Sigmoid colon (tissue), 3 donors: ENCODE measurements around the gene ADAMTS6.

ENCODE experiments used
- CTCF ChIP-seq, 4 experiments: fragments of 450-650 bp in 3 of 4; fragments of 200-600 bp in 1 of 4; IDR thresholded peaks; one replicate each; pipeline ENCODE4 v1.5.1; 2016 to 2019; ENCODE audit warnings: antibody characterized with exemption in 4 of 4, mild to moderate bottlenecking in 3 of 4, moderate library complexity in 2 of 4
- POLR2A ChIP-seq, 2 donors: fragments of 450-650 bp; IDR thresholded peaks; one replicate each; pipeline ENCODE4 v1.6.1; 2016; ENCODE audit warnings: antibody characterized with exemption in 2 of 2, mild to moderate bottlenecking in 2 of 2, moderate library complexity in 2 of 2

GRCh38 chr5:65246741-65247140, 235.0 kb downstream of the ADAMTS6 start:
- TF ChIP-seq CTCF (IDR thresholded peaks at IDR 0.05): no peak
- no peak for TF ChIP-seq POLR2A (IDR thresholded peaks at IDR 0.05)
